ENCODE results near the gene FAM163B.
A peak's percentile ranks its signal among the peaks of the same experiment; 100 is the strongest.

The FAM163B gene

DNA sequence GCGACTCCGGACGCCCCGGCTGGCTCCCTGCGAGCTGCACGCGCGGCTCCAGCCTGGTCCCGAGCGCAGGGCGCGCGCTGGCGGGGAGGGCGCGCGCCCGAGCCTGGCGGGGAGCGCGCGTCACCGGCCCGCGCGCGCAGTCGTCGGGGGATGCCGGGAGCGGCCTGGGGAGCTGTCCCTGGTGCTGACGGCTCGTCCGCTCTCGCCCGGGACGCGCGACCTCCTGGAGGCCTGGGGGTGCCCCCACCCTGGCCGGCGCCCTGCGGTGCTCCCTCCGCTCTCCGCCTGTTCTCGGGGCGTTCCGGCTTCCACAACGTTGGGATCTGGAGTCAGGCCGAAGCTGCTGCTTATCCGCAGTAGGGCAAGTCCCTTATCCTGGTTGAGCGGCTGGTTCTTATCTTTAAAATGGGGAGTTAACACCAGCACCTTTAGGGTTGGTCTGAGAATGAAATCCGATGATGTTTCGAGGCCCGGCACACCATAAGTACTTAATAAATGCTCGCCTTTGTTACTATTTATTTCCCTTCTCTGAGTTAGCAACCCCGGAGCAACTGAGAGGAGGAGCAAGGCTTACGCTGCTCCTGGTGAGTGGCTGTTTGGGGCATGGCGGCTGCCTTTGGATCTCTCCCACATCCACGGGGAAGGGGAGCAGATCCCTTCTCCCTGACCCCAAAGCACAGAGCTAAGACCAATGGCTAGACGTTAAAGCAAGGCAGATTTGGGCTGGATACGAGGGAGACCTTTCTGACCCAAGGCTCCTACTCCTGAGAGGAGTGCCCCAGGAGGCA lies at the start of gene FAM163B:
Gene FAM163B (minus strand): TSS at position 79 of the 788 bp plus-strand sequence. CDS start 29,166 bp downstream, outside the sequence.
- ATAC-seq (replicated peaks; ENCODE audit: extremely low read depth, poor library complexity, severe bottlenecking) (no peak), DNase-seq (ENCODE audit: low spot score in 2 of 2) (no peak)
- H3K4me1 Mint-ChIP-seq = peaks cover 5% of the 10 kb centered on the region
- H3K27me3 Mint-ChIP-seq = peaks cover 87% of the 10 kb centered on the region
- no peaks in the 10 kb centered on the region for H3K9me3 Mint-ChIP-seq
- no peak within 1 kb of the TSS for H3K4me3 Mint-ChIP-seq
- no peak within 1 kb of the TSS for H3K27ac Mint-ChIP-seq (ENCODE audit: low read depth)
- no peaks in the 10 kb centered on the region for H3K36me3 Mint-ChIP-seq (ENCODE audit: insufficient read depth)

DNA sequence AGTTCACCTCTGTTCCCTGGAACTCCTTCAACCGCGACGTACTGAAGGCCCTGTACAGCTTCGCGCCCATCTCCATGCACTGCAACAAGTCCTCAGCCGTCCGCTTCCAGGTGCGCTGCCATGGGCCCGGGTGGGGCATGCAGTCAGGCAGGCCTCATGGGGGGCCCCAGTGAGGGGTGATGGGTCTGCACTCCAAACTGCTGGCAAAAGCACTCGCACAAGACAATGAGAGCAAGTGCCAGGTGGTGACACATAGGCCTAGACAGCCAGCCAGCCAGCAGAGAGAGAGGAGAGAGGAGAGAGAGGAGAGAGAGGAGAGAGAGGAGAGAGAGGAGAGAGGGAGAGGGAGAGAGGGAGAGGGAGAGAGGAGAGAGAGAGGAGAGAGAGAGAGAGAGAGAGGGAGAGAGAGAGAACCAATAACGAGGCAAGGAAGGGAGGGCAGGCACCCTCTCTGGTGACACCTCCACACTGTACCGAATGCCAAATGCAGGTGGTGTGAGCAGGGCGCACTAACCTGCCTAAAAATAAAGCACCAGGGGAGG lies 48.0 kb upstream of the FAM163B start:
- Mint-ChIP-seq H3K36me3 (ENCODE audit: insufficient read depth) (no peaks in the 10 kb centered on the region), H3K4me1 (peaks cover 10% of the 10 kb centered on the region), H3K27ac (ENCODE audit: low read depth) (peak overlapping the region; percentile 29), H3K9me3 (no peaks in the 10 kb centered on the region), H3K4me3 (no peak overlapping the region), H3K27me3 (peaks cover 84% of the 10 kb centered on the region)
- DNase-seq (ENCODE audit: low spot score in 2 of 2) (no peak), ATAC-seq (replicated peaks; ENCODE audit: extremely low read depth, poor library complexity, severe bottlenecking) (no peak)

DNA sequence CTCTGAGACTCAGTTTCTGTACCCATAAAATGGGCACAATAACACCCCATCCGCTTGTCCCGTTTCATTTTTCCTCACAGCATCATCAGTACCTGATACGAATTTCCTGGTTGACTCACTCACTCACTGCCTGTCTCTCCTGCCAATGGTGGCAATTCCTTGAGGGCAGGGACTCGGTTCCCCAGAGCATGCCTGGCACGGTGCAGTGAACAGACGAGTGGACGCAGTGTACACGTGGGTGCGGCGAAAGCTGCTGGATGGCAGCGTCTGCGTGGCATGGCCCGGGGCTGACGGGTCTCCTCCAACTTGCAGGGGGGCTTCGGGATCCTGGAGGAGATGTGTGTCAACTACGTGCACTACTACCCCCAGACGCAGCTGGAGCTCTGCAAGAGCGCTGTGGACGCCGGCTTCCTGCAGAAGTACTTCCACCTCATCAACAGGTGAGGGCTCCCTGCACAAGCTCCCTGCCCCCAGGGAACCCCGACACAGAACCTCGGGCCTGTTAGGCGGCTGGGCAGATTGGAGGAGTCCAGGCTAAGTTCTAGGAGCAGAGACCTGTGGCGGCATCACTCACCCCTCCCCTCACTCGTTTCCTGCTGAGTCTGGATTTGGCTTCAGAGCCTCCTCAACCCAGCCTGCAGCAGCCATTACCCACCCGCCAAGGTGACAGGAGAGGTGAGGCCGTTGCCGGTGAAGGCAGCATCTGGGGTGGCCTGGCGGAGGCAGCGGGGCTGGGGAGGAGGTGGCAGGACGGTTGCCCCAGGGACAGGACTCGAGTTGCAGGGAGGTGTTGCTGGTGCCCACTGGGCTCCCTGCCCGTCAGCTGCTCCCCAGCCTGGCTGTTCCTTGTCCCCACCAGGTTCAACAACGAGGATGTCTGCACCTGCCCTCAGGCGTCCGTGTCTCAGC lies 47.3 kb upstream of the FAM163B start:
- peak in 1 of 2 donors; percentile 23 for DNase-seq (ENCODE audit: low spot score in 2 of 2)
- Mint-ChIP-seq H3K36me3 (ENCODE audit: insufficient read depth) (no peaks in the 10 kb centered on the region), H3K4me1 (peaks cover 10% of the 10 kb centered on the region), H3K9me3 (no peaks in the 10 kb centered on the region), H3K27me3 (peaks cover 89% of the 10 kb centered on the region), H3K27ac (ENCODE audit: low read depth) (peak overlapping the region; percentile 29), H3K4me3 (no peak overlapping the region)
- peak; percentile 60 for ATAC-seq (replicated peaks; ENCODE audit: extremely low read depth, poor library complexity, severe bottlenecking)

DNA sequence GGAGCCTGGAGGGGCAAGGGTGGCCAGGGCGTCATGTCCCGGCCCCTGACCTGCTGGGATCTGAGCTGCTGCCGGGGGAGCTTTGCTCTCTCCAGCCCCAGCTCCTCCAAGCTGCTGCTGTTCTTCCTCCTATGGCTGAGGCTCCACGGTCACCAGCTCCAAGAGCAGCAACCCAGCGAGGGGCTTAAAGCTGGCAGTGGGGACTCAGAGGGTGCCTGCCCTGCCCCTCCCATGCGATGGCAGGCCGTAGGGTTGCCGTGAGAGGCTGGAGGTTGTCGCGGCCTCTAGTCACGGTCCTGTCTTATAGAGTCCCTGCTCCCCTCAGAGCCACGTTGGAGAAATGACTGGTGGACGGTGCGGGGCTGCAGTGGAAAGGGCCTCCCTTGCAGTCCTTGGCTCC lies 46.5 kb upstream of the FAM163B start:
- no peak for ATAC-seq (replicated peaks; ENCODE audit: extremely low read depth, poor library complexity, severe bottlenecking)
- Mint-ChIP-seq H3K27me3 (peaks cover 93% of the 10 kb centered on the region), H3K4me1 (peaks cover 10% of the 10 kb centered on the region), H3K27ac (ENCODE audit: low read depth) (no peak overlapping the region), H3K36me3 (ENCODE audit: insufficient read depth) (no peaks in the 10 kb centered on the region), H3K9me3 (no peaks in the 10 kb centered on the region), H3K4me3 (no peak overlapping the region)
- no peak for DNase-seq (ENCODE audit: low spot score in 2 of 2)

DNA sequence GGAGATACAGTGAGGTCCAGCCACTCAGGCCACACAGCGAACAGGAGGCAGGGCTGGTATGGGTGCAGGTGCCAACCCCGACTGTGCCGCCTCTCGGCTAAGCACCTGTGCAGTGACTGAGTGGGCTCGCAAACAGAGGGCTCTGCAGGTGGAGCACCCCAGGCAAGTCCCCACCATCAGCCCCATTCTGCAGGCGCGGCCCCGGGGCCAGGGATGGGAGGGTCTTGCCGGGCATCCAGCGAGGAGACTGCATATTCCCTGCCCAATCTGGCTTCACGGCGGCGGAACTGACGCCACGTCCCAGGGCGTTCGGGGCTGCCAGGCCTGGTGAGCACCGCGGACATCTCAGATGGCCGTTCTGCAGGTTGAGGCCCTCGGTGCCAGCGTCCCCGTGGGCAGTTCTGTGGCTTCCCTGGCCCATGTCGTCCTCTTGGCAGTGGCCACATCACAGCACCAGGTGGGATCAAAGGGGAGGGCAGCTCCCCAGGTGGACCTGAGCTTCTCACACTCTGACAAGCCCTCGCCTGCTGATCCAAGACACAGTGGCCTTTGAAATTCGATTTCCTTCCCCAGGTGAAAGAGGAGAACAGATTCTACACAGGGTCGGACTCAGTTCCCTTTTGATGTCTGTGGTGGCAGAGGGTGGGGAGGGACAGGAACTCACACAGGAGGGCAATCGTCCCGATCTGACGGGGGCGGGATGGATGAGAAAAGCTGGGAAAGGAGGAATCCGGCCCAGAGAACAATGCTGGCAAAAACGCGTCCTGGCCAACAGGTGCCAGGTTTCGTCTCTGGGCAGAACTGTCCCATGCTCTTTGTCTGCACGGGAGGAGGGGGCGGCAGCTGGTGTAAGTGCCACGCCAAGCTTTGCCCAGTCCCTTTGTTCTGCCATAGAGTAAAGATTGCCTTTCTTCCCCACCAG lies 45.8 kb upstream of the FAM163B start:
- H3K27me3 Mint-ChIP-seq = peaks cover 93% of the 10 kb centered on the region
- peaks cover 7% of the 10 kb centered on the region for H3K4me1 Mint-ChIP-seq
- DNase-seq (ENCODE audit: low spot score in 2 of 2) = no peak

DNA sequence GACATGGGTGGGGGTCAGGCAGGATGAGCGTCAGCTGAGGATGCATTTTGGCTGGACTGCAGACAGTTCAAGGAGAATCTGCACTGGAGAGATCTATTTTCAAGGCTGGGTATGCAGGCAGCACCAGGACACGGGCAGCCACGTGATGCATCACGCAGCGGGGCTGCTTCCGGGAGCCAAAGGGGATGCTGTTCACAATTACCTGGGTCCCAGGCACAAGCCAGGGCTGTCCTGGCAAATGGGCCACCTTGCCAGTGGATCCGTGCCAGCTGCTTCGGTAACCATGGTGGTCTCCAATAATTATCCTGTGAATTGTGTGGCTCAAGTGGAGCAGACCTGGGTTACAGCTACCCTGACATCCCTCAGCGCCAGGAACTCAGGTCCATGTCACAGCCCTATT lies 44.4 kb upstream of the FAM163B start:
- H3K9me3 Mint-ChIP-seq = no peaks in the 10 kb centered on the region
- peaks cover 90% of the 10 kb centered on the region for H3K27me3 Mint-ChIP-seq
- no peak overlapping the region for H3K4me3 Mint-ChIP-seq
- ATAC-seq (replicated peaks; ENCODE audit: extremely low read depth, poor library complexity, severe bottlenecking) (no peak), DNase-seq (ENCODE audit: low spot score in 2 of 2) (no peak)
- H3K27ac Mint-ChIP-seq (ENCODE audit: low read depth) = peak overlapping the region; percentile 35
- peaks cover 4% of the 10 kb centered on the region for H3K4me1 Mint-ChIP-seq
- no peaks in the 10 kb centered on the region for H3K36me3 Mint-ChIP-seq (ENCODE audit: insufficient read depth)

More for the DNA sequence above, 45.8 kb upstream of the FAM163B start:
- H3K36me3 Mint-ChIP-seq (ENCODE audit: insufficient read depth) = no peaks in the 10 kb centered on the region
- no peak overlapping the region for H3K4me3 Mint-ChIP-seq
- no peaks in the 10 kb centered on the region for H3K9me3 Mint-ChIP-seq
- H3K27ac Mint-ChIP-seq (ENCODE audit: low read depth) = no peak overlapping the region
- ATAC-seq (replicated peaks; ENCODE audit: extremely low read depth, poor library complexity, severe bottlenecking) = no peak

DNA sequence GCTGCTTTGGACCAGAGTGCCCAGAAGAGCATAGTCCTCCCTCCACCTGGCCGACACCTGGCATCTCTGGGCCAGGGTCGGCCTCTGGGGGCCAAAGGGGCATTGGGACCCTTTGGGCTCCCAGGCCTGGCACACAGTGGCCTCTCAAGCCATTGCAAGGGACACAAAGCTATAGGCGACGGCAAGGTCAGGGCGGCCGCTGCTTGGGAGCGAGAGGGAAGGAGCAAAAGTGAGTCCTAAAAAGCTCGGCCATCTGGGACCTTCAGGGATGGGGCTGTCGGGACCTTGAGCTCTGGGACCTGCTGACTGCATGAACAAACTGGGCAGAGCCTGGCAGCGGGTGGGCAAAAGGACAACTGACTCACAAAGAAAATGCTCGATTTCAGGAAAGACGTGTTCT lies 40.8 kb upstream of the FAM163B start:
- Mint-ChIP-seq H3K4me1 (no peaks in the 10 kb centered on the region), H3K27me3 (peaks cover 53% of the 10 kb centered on the region), H3K36me3 (ENCODE audit: insufficient read depth) (peaks cover 1% of the 10 kb centered on the region), H3K4me3 (no peak overlapping the region), H3K9me3 (no peaks in the 10 kb centered on the region), H3K27ac (ENCODE audit: low read depth) (peak overlapping the region; percentile 44)
- no peak for ATAC-seq (replicated peaks; ENCODE audit: extremely low read depth, poor library complexity, severe bottlenecking)
- no peak for DNase-seq (ENCODE audit: low spot score in 2 of 2)

DNA sequence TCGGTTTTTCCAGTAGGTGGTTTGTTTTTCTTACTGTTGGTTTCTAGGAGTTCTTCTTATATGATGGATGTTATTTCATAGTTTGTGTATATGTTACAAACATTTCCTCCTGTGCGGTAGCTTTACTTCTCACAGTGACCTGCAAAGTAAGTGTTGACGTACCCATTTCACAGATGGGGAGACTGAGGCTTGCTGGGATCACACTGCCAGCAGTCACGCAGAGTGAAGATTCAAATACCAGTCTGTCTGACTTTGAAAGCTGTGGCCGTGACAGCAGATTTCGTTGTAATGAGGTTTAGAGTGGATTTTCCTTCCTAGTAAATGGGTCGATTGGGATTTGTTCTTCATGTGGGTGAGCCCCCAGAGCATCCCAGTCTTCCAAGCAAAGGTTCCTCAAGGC lies 40.0 kb upstream of the FAM163B start:
- Mint-ChIP-seq H3K4me1 (no peaks in the 10 kb centered on the region), H3K4me3 (no peak overlapping the region), H3K27me3 (peaks cover 45% of the 10 kb centered on the region), H3K27ac (ENCODE audit: low read depth) (no peak overlapping the region), H3K9me3 (no peaks in the 10 kb centered on the region), H3K36me3 (ENCODE audit: insufficient read depth) (peaks cover 1% of the 10 kb centered on the region)
- no peak for DNase-seq (ENCODE audit: low spot score in 2 of 2)
- no peak for ATAC-seq (replicated peaks; ENCODE audit: extremely low read depth, poor library complexity, severe bottlenecking)

DNA sequence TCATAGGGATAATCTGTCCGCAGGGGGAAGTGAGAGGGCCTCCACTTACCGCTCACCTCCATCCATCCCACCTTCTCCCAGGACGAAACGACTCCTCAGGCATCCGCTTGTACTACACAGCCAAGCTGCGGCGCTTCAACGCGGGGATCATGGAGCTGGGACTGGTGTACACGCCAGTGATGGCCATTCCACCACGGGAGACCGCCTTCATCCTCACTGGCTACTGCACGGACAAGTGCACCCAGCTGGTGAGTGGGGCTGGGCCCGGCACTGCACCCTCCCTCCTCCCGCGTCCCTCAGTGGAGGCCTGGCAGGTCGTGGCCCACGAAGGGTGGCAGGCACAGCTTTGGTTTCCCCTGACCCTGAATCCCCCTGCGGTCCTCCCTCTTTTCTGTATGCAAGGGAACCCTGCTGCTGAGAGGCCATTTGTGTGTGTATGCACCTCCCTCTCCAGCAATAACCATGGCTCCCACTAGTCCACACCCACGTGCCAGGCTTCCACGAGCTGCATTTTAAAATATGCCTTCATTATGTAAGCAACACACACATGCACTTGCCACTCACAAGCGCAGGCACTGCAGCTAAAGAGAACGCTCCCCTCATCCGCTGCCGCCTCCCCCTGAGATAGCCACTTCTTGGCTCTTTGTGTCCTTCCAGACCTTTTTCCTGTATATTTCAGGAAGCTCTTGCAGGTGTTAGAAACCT lies 38.7 kb upstream of the FAM163B start:
- Mint-ChIP-seq H3K4me1 (no peaks in the 10 kb centered on the region), H3K9me3 (no peaks in the 10 kb centered on the region), H3K27me3 (peaks cover 34% of the 10 kb centered on the region), H3K27ac (ENCODE audit: low read depth) (no peak overlapping the region), H3K36me3 (ENCODE audit: insufficient read depth) (peaks cover 1% of the 10 kb centered on the region), H3K4me3 (no peak overlapping the region)
- ATAC-seq (replicated peaks; ENCODE audit: extremely low read depth, poor library complexity, severe bottlenecking) (no peak), DNase-seq (ENCODE audit: low spot score in 2 of 2) (no peak)

DNA sequence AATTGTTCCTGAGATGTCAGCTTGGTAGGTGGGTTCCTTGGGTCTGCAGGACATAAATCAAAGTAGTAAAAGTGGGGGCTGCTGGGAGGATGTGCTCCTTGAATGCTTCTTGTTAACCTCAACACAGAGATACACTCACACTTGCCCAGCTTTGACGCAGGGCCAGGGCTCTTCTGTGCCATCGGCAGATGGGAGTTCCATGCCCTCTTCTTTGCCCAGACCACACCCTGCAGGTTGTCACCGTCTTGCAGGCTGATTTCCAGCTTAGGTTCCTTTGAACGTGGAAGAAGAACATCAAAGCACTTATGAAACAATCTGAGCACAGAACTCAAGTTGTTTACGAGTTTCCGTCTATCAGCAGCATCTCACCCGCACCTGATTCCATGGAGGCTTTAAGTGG lies 38.0 kb upstream of the FAM163B start:
- no peaks in the 10 kb centered on the region for H3K4me1 Mint-ChIP-seq
- H3K36me3 Mint-ChIP-seq (ENCODE audit: insufficient read depth) = peaks cover 1% of the 10 kb centered on the region
- peaks cover 26% of the 10 kb centered on the region for H3K27me3 Mint-ChIP-seq
- H3K4me3 Mint-ChIP-seq = no peak overlapping the region
- DNase-seq (ENCODE audit: low spot score in 2 of 2) (no peak), ATAC-seq (replicated peaks; ENCODE audit: extremely low read depth, poor library complexity, severe bottlenecking) (no peak)
- H3K9me3 Mint-ChIP-seq = no peaks in the 10 kb centered on the region
- H3K27ac Mint-ChIP-seq (ENCODE audit: low read depth) = no peak overlapping the region

DNA sequence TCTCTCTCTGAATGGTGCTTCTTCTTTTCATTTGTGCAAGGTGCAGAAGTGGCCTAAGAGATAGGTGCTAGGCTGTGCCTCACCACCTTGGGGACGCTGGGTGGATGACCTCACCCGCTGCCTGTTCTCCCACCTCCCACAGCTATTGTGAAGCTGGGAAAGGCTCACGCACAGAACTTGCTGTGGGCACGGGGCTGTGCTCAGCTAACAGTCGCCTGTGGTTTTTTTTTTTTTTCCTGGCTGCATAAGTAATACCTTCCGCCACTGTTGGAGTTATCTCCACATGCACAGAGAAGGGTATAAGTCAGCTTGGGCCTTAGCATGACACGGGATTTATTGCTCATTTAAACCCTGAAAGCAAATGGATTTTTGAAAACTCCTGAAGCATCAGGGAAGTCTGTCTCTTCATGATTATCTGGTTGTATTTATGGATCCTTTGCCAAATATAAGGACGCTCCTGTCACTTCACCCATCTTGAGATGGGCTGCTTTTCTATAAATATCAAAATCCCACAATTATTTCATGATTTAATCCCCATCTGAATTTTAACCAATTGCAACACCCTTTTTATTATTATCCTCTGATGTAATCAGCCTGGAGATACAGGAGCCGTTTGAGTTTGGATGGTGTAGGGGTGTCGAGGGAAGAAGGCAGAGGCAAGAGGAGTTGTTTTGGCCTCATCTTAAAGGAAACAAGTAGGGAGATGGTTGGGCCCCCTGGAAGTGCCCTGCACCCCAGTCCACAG lies 36.0 kb upstream of the FAM163B start:
- Mint-ChIP-seq H3K4me3 (no peak overlapping the region), H3K27ac (ENCODE audit: low read depth) (no peak overlapping the region), H3K9me3 (no peaks in the 10 kb centered on the region), H3K36me3 (ENCODE audit: insufficient read depth) (peaks cover 1% of the 10 kb centered on the region), H3K4me1 (no peaks in the 10 kb centered on the region), H3K27me3 (peaks cover 32% of the 10 kb centered on the region)
- no peak for ATAC-seq (replicated peaks; ENCODE audit: extremely low read depth, poor library complexity, severe bottlenecking)
- DNase-seq (ENCODE audit: low spot score in 2 of 2) = no peak
